HUDEP-2 (cell line): ENCODE data around the gene CMTM2.
"Not testable (repeated sequence)": the region's sequence is repeated elsewhere in the genome, so short reads cannot be mapped to it uniquely, and the experiment has no call there.

ENCODE experiments used
- DNase-seq, 76 experiments: peaks; one replicate each; lab custom pipeline; 2025; ENCODE audit not compliant: unreplicated experiment in 76 of 76; lab: John Stamatoyannopoulos, UW

CMTM2 gene

GRCh38 chr16:66627611-66628378 is 48.5 kb downstream of the CMTM2 start:
- DNase-seq: not testable (repeated sequence)

- DNase-seq: no peak
Measured at GRCh38 chr16:66629856-66630255, 50.6 kb downstream of the CMTM2 start.

DNA sequence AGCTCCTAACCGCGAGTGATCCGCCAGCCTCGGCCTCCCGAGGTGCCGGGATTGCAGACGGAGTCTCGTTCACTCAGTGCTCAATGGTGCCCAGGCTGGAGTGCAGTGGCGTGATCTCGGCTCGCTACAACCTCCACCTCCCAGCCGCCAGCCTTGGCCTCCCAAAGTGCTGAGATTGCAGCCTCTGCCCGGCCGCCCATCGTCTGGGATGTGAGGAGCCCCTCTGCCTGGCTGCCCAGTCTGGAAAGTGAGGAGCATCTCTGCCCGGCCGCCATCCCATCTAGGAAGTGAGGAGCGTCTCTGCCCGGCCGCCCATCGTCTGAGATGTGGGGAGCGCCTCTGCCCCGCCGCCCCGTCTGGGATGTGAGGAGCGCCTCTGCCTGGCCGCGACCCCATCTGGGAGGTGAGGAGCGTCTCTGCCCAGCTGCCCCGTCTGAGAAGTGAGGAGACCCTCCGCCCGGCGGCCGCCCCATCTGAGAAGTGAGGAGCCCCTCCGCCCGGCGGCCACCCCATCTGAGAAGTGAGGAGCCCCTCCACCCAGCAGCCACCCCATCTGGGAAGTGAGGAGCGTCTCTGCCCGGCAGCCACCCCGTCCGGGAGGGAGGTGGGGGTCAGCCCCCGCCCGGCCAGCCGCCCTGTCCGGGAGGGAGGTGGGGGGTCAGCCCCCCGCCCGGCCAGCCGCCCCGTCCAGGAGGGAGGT is 51.4 kb downstream of the CMTM2 start:
- not testable (repeated sequence) for DNase-seq

- DNase-seq: not testable (repeated sequence)
Measured at GRCh38 chr16:66631558-66631957, 52.3 kb downstream of the CMTM2 start.

GRCh38 chr16:66634527-66635196 is 55.4 kb downstream of the CMTM2 start:
- no peak for DNase-seq

DNA sequence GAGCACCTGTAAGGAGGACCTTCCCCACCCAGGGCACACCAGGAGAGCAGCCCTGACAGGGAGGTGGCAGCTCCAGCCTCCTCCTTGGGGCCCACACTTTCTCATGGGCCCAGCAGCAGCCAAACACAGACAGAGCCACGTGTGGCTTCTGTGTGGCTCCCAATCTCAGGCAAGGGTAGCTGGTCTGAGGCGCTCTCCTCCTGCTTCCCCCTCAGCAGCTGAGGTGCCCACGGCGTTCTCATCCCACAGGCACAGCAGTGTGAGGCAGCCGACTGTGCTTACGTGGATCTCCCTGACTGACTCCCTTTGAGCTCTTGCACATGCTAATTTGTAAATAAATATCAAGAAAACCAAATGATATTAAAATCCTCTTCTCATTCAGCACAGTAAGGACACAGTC is 56.1 kb downstream of the CMTM2 start:
- no peak for DNase-seq

- no peak for DNase-seq
Measured at GRCh38 chr16:66636199-66636598, 56.9 kb downstream of the CMTM2 start.

DNA sequence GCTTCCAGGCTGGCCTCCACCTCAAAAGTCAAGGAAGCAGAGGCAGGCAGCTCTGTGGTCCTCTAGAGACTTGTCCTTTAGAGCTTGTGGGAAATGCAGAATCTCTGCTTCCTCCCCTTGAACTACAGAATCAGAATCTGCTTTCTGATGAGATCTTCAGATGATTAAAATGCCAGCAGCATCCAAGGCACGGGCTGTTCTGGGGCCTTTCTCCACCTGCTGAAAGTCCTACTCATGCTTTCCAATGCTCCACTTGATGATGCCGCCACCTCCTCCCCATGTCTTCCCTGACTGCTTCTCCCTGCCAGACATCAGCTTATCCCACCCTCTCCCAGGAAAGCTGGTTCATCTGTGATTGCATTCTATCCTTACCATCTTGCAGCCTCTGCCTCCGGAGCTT is 58.5 kb downstream of the CMTM2 start:
- no peak for DNase-seq
